Stomach smooth muscle (tissue), 2 donors: ENCODE data around the gene DENND11.

ENCODE experiments used
- H3K27ac ChIP-seq: one replicate; pipeline ENCODE4 v1.7.0; 2013; ENCODE audit warnings: mild to moderate bottlenecking, low read length, inconsistent platforms
- H3K27me3 ChIP-seq, 2 donors: one replicate each; pipeline ENCODE4 v1.7.0; 2013; ENCODE audit warnings: low read length in 2 of 2; ENCODE audit not compliant: insufficient read depth in 2 of 2, control insufficient read depth in 1 of 2
- H3K36me3 ChIP-seq, 2 donors: one replicate each; pipeline ENCODE4 v1.7.0; 2013; ENCODE audit warnings: low read length in 2 of 2; ENCODE audit not compliant: control insufficient read depth in 2 of 2, insufficient read depth in 2 of 2
- H3K4me1 ChIP-seq: one replicate; pipeline ENCODE4 v1.7.0; 2013; ENCODE audit warnings: low read length; ENCODE audit not compliant: control insufficient read depth, insufficient read depth
- H3K4me3 ChIP-seq, 2 donors: one replicate each; pipeline ENCODE4 v1.7.0; 2013; ENCODE audit warnings: low read length in 2 of 2
- H3K9ac ChIP-seq, 2 donors: one replicate each; pipeline ENCODE4 v1.7.0; 2013; ENCODE audit warnings: low read length in 2 of 2, mild to moderate bottlenecking in 1 of 2
- H3K9me3 ChIP-seq, 2 donors: one replicate each; pipeline ENCODE4 v1.7.0; 2013; ENCODE audit warnings: low read length in 2 of 2; ENCODE audit not compliant: control insufficient read depth in 2 of 2
- donor health status: healthy.
- donor health status: Pancreatic carcinoma.

Gene DENND11

DNA sequence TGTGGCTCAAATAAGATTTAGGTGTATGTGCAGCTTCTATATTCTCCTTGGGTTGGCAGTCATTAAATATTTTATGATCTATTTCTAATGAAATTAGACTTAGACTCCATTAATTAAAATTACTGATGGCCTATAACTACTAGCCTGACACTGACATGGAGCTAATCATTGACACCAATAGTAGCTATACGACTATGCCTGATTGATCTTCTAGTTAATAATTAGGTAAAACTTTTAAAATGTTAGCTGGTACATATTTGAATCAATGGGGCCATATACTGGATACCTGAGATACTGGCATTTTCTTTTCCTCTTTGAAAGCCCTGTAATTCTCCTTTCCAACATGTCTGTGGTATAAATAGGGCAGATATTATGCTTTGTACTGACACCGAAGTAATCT lies 20.6 kb upstream of the DENND11 start:
- H3K27ac ChIP-seq: no peak overlapping the region
- H3K4me3 ChIP-seq: no peak overlapping the region
- H3K9ac ChIP-seq: no peak overlapping the region
- no peaks in the 10 kb centered on the region for H3K4me1 ChIP-seq
- no peaks in the 10 kb centered on the region for H3K36me3 ChIP-seq
- no peaks in the 10 kb centered on the region for H3K27me3 ChIP-seq
- H3K9me3 ChIP-seq: no peaks in the 10 kb centered on the region

DNA sequence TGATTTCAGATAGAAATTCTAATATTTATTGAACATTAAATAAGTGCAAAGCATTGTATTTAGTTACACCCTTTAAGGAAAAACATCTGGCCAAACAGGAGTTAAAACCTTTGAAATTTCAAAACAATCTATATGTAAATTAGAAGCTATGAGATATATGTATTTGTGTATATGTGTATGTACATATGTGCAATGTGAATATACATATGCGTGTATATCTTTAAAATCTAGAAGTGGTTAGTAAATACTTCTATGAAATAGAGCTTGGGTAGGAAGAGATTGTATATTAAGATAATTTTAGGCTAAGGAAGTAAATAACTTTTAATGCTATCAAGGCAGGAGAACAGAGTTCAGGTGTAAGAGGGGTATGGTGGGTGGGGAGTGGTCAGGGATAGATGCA lies 15.5 kb upstream of the DENND11 start:
- H3K4me3 ChIP-seq: no peak overlapping the region
- no peaks in the 10 kb centered on the region for H3K9me3 ChIP-seq
- no peaks in the 10 kb centered on the region for H3K27me3 ChIP-seq
- peaks cover 0 to 2% of the 10 kb centered on the region in 2 donors for H3K36me3 ChIP-seq
- no peak overlapping the region for H3K27ac ChIP-seq
- no peak overlapping the region for H3K9ac ChIP-seq
- no peaks in the 10 kb centered on the region for H3K4me1 ChIP-seq

DNA sequence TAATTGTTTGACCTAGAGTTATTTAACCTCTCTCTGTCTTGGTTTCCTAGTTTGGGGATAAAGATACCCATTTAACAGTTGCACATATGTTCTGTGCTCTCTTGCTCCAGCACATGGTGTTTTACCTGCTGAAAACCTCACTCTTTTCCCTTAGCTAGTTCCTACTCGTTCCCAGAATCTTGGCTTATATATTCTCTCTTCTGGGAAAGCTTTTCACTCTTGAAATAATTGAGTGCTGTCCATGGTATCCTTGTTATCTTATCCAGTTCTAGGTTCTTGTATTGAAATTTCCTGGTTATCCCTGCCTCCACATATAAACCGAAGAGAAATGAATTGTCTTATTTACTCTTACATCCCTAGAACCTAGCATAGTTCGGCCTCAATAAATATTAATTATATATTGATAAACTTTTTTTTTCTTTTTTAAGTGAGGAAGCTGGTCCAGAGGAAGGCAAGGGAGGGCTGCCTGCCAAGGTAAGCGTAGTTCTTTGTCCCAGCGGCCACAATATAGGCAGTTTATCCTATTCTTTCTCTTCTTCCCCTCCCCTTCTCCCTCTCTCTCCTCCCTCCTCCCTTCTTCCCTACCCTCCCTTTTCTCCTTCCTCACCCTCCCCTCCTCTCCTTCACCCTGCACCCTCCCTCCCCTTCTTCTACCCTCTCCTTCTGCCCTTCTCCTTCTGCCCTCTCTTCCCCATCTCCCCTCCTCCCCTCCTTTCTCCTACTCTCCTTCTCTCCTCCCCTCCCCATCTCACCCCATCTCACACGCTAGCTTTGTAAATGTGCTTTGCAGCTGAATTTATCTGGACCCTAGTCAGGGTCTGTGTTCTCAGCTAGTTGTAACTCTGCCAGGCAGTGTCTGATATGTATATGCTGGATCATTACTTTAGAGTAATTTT lies 14.1 kb upstream of the DENND11 start:
- Histone ChIP-seq H3K9ac (no peak overlapping the region), H3K4me1 (no peaks in the 10 kb centered on the region), H3K27ac (no peak overlapping the region), H3K36me3 (peaks cover 0 to 2% of the 10 kb centered on the region in 2 donors), H3K27me3 (no peaks in the 10 kb centered on the region), H3K9me3 (no peaks in the 10 kb centered on the region), H3K4me3 (no peak overlapping the region)

DNA sequence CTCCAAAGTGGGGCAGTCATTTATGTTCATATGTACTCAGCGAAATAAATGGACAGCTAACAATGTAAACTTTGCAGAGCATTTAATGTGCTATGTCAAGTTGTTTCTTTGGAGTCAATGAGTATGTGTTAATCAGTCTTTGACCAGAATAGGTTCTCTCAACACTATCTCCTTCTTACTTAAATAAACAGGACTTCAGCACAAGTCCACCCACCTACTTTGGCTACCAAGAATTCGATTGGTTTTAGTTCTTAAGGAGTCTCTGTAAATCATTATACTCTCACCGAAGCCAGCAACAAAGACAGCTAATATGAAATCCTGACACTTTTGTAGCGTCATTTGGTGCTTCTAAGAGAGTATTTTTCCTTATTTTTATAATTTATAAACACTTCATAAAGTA lies 13.1 kb upstream of the DENND11 start:
- no peaks in the 10 kb centered on the region for H3K9me3 ChIP-seq
- no peaks in the 10 kb centered on the region for H3K4me1 ChIP-seq
- no peaks in the 10 kb centered on the region for H3K27me3 ChIP-seq
- H3K4me3 ChIP-seq: no peak overlapping the region
- no peak overlapping the region for H3K27ac ChIP-seq
- H3K9ac ChIP-seq: no peak overlapping the region
- H3K36me3 ChIP-seq: peaks cover 0 to 2% of the 10 kb centered on the region in 2 donors

DNA sequence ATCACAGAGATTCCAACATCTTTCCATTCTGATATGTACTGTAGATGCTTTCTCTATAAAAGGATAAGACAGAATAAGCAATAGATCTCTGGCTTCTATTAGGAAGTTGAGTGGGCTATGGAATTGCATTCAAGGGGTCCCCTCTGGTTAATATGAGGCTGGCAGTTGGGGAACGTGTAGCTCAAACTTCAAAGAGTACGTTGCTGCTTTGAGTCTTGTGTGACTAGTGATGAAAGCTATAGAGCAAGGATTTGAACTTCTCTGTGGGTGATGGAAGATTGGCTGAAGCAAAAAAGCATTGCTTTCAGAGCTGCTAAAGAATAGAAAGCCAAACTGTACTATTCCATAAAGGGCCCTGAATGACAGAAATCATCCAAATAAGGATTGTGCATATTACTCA lies 12.6 kb upstream of the DENND11 start:
- Histone ChIP-seq H3K9ac (no peak overlapping the region), H3K36me3 (peaks cover 0 to 2% of the 10 kb centered on the region in 2 donors), H3K9me3 (no peaks in the 10 kb centered on the region), H3K27ac (no peak overlapping the region), H3K27me3 (no peaks in the 10 kb centered on the region), H3K4me3 (no peak overlapping the region), H3K4me1 (no peaks in the 10 kb centered on the region)

DNA sequence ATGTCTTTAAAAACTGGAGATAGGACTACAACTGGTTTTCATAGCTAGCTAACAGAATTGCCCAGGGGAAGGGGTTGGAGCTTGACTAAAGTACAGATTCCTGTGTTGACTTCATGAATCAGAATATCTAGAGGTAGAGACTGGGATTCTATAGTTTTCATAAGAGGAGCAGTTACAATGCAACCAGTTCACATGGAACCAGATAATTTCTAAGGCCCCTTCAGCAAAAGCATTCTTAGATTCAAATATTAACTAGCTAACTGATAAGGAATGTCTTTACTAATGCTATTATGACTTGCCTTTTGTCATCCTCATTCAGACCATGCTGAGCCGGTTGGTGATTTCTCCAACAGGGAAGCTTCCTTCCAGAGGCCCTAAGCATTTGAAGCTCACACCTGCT lies 11.9 kb upstream of the DENND11 start:
- no peak overlapping the region for H3K4me3 ChIP-seq
- H3K9me3 ChIP-seq: no peaks in the 10 kb centered on the region
- no peaks in the 10 kb centered on the region for H3K4me1 ChIP-seq
- no peaks in the 10 kb centered on the region for H3K27me3 ChIP-seq
- no peak overlapping the region for H3K9ac ChIP-seq
- H3K36me3 ChIP-seq: peaks cover 0 to 2% of the 10 kb centered on the region in 2 donors
- H3K27ac ChIP-seq: no peak overlapping the region

DNA sequence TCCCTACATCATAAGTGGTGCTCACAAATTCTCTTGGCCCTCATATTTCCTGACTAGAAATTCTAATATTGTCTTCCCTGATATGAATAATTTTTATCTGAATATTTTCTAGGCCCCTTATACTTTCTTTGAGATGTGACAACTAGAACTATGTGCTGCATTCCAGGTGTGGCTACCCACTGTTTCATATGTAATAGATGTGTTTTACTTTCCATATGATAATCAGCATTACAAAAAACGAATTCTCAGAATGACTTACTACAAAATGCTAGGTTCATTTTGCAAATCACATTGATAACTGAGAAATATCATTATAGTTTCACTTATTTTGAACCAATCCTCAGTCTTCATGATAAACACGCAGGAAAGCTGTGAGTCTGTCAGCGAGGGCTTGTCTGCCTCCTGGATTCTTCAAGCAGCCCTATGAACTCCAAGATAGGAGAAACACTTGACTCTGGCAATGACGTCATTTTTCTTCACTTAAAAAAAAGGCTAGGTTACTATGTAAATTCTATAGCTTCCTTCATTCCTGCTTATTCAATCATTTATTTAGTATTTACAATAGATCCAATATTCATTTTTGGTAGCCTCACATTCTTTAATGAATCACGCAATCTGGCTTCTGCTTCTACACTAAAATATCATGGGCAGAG lies 10.8 kb upstream of the DENND11 start:
- H3K27ac ChIP-seq: no peak overlapping the region
- no peaks in the 10 kb centered on the region for H3K27me3 ChIP-seq
- no peak overlapping the region for H3K9ac ChIP-seq
- no peaks in the 10 kb centered on the region for H3K4me1 ChIP-seq
- H3K4me3 ChIP-seq: no peak overlapping the region
- H3K36me3 ChIP-seq: peaks cover 0 to 2% of the 10 kb centered on the region in 2 donors
- no peaks in the 10 kb centered on the region for H3K9me3 ChIP-seq

DNA sequence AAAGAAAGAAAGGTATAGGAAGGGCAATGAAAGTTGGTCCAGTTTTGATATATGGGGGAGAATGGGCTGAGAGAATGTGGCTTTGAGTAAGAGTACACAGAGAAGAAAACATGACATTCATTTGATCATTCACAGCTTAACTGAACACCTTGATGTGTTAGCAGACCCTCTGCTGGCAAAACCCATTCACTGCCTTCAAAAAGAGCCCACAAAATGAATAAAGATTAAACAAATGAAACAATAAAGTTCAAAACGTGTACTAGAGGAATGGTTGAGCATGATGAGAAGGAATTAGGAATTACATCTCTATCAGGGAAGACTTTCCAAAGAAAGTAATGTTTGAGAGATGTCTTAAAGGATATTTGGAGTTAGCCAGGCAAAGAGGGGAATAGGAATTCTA lies 8.3 kb upstream of the DENND11 start:
- no peak overlapping the region for H3K27ac ChIP-seq
- H3K4me1 ChIP-seq: no peaks in the 10 kb centered on the region
- no peak overlapping the region for H3K9ac ChIP-seq
- H3K36me3 ChIP-seq: peaks cover 0 to 2% of the 10 kb centered on the region in 2 donors
- no peaks in the 10 kb centered on the region for H3K27me3 ChIP-seq
- H3K4me3 ChIP-seq: no peak overlapping the region
- H3K9me3 ChIP-seq: no peaks in the 10 kb centered on the region

DNA sequence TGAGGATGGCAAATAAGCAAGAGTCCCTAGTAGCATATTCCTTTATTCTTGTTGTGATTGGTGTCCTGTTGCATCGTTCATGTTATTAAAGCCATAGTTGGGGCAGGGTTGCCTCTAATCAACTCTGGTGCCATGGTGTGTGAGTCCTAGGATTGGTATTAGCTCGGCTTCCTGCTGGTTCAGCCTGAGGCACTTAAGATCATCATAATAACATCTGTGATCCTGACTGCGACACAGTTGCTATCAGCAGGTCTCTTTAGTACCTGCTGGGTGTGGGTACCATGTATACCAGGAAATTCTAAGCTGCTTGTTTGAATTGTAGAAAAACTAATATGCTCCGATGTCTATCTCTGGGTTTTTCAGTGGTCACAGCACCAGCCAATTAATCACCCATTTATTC lies 7.8 kb upstream of the DENND11 start:
- Histone ChIP-seq H3K27me3 (no peaks in the 10 kb centered on the region), H3K27ac (no peak overlapping the region), H3K4me1 (no peaks in the 10 kb centered on the region), H3K36me3 (peaks cover 0 to 2% of the 10 kb centered on the region in 2 donors), H3K9ac (no peak overlapping the region), H3K9me3 (no peaks in the 10 kb centered on the region), H3K4me3 (no peak overlapping the region)

DNA sequence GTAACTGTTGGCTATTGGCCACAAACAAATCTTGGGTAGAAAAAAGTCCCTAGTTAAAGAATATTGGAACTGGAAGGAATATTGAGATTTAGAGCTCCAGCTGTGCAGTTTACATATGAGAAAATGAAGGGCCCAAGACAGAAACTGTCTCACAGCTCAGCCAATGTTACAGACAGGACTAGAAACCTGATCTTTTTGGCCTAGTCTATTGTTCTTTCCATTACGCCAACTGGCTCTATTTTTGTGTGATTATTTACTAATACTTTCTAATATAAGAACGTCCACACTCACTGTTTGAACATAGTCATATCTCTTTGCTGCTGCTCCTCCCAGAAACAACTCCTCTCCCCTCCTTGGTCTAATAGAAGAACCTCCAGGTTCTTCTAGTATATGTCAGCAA lies 7.4 kb upstream of the DENND11 start:
- no peak overlapping the region for H3K27ac ChIP-seq
- H3K36me3 ChIP-seq: peaks cover 0 to 2% of the 10 kb centered on the region in 2 donors
- H3K4me3 ChIP-seq: no peak overlapping the region
- H3K27me3 ChIP-seq: no peaks in the 10 kb centered on the region
- no peak overlapping the region for H3K9ac ChIP-seq
- H3K9me3 ChIP-seq: no peaks in the 10 kb centered on the region
- no peaks in the 10 kb centered on the region for H3K4me1 ChIP-seq

DNA sequence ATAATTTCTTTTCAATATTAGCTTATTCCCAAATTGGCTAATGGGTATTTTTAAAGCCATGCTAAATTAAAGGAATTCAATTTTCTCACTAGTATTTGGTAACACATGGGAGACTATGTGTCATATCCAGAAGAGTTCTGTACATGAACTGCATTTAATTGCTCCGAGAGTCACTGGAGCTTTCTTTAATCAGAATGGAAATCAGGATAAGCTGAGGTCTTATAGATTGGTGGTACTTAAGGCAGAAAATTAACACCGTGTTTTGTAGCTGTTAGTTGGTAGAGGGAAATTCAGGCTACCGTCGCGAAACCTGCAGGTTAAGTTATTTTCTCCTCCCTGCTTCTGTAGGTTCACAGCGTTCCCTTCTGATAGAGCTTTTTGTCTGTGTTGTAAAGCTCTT lies 6.4 kb upstream of the DENND11 start, which contains the start of gene WEE2:
Gene WEE2 (plus strand): TSS at position 3 of the 400 bp plus-strand sequence. CDS start 406 bp downstream, outside the sequence.
- peaks cover 0 to 2% of the 10 kb centered on the region in 2 donors for H3K36me3 ChIP-seq
- no peaks in the 10 kb centered on the region for H3K27me3 ChIP-seq
- no peak within 1 kb of the TSS for H3K4me3 ChIP-seq
- H3K9ac ChIP-seq: no peak within 1 kb of the TSS
- H3K27ac ChIP-seq: no peak within 1 kb of the TSS
- no peaks in the 10 kb centered on the region for H3K9me3 ChIP-seq
- peaks cover under 1% of the 10 kb centered on the region for H3K4me1 ChIP-seq
